HG02970 (cell line): ENCODE measurements around the gene ANKRD40.

ENCODE experiments used
- ATAC-seq: cut with Tn5 transposase; IDR thresholded peaks from one replicate; pipeline ENCODE4 v1.9.1; 2021; ENCODE audit warnings: mild to moderate bottlenecking, moderate library complexity, moderate number of reproducible peaks; ENCODE audit not compliant: unreplicated experiment, low FRiP score

The ANKRD40 gene

GRCh38 chr17:50656509-50656908 lies 51.2 kb downstream of the ANKRD40 start:
- no peak for ATAC-seq

- ATAC-seq, result no peak
These were observed 54.0 kb downstream of the ANKRD40 start for GRCh38 chr17:50653738-50654137.

- no peak for ATAC-seq
These were observed 56.1 kb downstream of the ANKRD40 start for GRCh38 chr17:50651661-50652060.

- ATAC-seq, result no peak
These were observed 58.4 kb downstream of the ANKRD40 start for GRCh38 chr17:50649042-50649908.

- no peak for ATAC-seq
These were observed 60.5 kb downstream of the ANKRD40 start for GRCh38 chr17:50647187-50647586.

GRCh38 chr17:50645748-50646682 lies 61.7 kb downstream of the ANKRD40 start:
- ATAC-seq, result no peak
